Stomach (tissue), 4 donors: Measurements from ENCODE around the gene JPH2.

Experiments
- POLR2A ChIP-seq, 4 donors: fragments of 450-650 bp; IDR thresholded peaks; one replicate each; pipeline ENCODE4 v1.6.1; 2016; ENCODE audit warnings: antibody characterized with exemption in 4 of 4, control low read depth in 2 of 4, mild to moderate bottlenecking in 1 of 4, moderate library complexity in 1 of 4
- TF ChIP-seq, protein P1 (sequence below), 7 experiments: fragments of 450-650 bp in 4 of 7; fragments of 200-600 bp in 3 of 7; sonication (generic) in 3 of 7; IDR thresholded peaks; one replicate each; pipeline ENCODE4 v1.5.1; 2016 to 2019; ENCODE audit warnings: antibody characterized with exemption in 7 of 7, control low read depth in 2 of 7, mild to moderate bottlenecking in 1 of 7

DNA sequence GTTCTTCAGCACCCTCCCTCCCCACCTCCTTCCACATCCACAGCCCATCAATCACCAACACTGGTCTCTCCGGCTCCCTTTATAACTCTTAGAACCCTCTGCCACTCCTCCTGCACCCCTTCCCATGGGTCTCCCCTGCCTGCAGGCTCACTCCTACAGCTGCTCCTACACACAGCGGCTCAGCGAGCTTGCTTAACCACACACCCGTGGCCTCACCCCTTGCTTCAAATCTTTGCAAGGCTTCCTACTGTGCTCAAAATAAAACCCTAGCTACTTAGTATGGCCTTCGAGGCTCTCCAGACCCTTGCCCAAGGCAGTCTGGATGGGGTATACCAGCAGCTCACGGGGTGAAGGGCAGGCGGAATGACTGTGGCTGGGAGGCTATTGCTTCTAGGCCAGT is 63.7 kb downstream of the JPH2 start:
- TF ChIP-seq, protein P1, sequence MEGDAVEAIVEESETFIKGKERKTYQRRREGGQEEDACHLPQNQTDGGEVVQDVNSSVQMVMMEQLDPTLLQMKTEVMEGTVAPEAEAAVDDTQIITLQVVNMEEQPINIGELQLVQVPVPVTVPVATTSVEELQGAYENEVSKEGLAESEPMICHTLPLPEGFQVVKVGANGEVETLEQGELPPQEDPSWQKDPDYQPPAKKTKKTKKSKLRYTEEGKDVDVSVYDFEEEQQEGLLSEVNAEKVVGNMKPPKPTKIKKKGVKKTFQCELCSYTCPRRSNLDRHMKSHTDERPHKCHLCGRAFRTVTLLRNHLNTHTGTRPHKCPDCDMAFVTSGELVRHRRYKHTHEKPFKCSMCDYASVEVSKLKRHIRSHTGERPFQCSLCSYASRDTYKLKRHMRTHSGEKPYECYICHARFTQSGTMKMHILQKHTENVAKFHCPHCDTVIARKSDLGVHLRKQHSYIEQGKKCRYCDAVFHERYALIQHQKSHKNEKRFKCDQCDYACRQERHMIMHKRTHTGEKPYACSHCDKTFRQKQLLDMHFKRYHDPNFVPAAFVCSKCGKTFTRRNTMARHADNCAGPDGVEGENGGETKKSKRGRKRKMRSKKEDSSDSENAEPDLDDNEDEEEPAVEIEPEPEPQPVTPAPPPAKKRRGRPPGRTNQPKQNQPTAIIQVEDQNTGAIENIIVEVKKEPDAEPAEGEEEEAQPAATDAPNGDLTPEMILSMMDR (IDR thresholded peaks at IDR 0.05) = no peak
- no peak for TF ChIP-seq POLR2A (IDR thresholded peaks at IDR 0.05)
